ENCODE measurements around the gene IL12B.
"Not testable (repeated sequence)": the region's sequence is repeated elsewhere in the genome, so short reads cannot be mapped to it uniquely, and the experiment has no call there.

IL12B gene

DNA sequence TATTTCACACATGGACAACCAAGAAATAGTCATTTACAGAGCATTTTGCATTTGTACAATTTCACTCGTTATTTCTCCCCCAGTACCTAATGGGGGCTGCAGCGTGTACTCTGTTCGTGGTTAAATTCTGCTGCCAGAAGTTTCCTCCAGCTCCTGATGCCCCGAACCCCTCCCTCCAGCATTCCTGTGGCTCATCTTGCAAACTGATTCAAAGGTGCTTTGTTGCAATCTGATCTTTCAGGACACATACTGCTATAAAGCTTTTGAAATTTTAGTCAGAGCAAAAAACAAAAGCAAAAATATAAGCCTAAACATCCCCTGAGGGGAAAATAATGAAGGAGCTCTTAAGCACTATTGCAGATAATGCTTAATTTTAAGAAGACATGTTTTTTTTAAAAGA, 39.5 kb downstream of the IL12B start:
- no peak overlapping the region for H3K4me3 ChIP-seq (ENCODE audit: low read depth, low read length)
- TF ChIP-seq, protein P1, sequence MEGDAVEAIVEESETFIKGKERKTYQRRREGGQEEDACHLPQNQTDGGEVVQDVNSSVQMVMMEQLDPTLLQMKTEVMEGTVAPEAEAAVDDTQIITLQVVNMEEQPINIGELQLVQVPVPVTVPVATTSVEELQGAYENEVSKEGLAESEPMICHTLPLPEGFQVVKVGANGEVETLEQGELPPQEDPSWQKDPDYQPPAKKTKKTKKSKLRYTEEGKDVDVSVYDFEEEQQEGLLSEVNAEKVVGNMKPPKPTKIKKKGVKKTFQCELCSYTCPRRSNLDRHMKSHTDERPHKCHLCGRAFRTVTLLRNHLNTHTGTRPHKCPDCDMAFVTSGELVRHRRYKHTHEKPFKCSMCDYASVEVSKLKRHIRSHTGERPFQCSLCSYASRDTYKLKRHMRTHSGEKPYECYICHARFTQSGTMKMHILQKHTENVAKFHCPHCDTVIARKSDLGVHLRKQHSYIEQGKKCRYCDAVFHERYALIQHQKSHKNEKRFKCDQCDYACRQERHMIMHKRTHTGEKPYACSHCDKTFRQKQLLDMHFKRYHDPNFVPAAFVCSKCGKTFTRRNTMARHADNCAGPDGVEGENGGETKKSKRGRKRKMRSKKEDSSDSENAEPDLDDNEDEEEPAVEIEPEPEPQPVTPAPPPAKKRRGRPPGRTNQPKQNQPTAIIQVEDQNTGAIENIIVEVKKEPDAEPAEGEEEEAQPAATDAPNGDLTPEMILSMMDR (IDR thresholded peaks at IDR 0.05; ENCODE audit: insufficient read depth, low read depth, low read length, missing control alignments): no peak
- DNase-seq (ENCODE audit: low read depth): no peak

DNA sequence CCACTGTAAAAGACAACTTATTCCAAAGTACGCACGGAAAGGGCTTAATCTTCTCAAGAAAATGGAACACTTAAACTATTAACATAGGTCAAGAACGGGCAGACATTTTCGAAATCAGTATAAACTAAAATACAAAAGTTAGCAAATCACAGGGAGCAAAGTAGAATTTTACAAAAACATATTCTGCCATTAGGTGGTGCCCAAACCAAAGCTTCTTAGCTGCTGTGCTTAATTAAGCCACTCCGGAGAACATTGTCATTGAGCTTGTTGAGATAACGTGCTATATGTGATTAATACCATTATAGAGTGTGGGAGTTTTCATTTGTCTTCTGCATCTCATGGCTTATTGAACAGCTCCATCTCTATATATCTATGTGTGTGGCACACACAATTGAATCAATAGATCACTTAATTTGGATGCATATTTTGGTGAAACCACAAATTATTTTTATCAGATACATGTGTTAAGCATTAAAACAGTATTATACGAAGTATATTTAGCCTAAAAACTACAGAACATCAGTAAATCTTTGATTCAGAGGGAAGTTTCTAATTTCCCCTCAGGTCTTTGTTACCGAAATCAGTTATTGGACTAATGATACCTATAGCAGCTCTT, 43.8 kb downstream of the IL12B start:
- peak; percentile 35 for DNase-seq (ENCODE audit: low read depth)
- TF ChIP-seq, protein P1 (IDR thresholded peaks at IDR 0.05; ENCODE audit: insufficient read depth, low read depth, low read length, missing control alignments): peak; percentile 36
- no peak overlapping the region for H3K4me3 ChIP-seq (ENCODE audit: low read depth, low read length)

DNA sequence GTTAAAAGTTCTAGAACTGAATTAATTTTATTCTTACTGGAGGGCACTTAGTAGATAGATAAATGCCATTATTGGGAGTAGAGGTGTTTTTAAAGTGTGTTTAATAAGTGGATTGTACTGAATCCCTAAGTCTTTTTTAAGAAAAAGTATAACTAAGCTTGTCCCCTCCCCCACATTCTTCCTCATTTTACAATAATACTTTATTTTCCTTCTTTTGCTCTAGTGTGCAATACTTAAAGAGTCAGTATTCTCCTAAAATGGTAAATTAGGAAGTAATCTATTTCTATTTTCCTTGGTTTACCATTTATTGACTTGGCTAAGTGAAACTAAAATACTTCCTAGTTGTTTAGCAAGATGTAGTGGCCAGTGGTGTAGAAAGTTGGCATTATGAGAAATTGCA, 55.6 kb downstream of the IL12B start:
- H3K4me3 ChIP-seq (ENCODE audit: low read depth, low read length): no peak overlapping the region
- no peak for DNase-seq (ENCODE audit: low read depth)
- TF ChIP-seq, protein P1 (IDR thresholded peaks at IDR 0.05; ENCODE audit: insufficient read depth, low read depth, low read length, missing control alignments): no peak

DNA sequence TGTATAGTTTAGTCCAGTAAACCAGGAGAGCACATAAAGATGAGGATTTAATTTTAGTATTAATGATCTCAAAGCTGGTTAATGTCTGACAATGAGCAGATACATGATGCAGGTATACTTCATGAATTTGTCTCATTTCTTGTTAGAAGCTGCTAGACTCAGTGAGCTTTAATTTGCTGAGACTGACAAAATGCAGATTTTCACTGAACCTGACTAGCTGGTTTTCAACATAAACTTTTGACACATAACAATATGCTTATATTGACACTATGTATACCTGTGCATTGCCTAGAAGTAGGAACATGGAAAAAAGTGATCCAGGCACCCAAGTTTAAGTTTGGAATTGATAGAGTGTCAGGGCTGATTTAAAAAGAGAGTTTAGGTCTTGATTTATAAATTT, 56.4 kb downstream of the IL12B start:
- no peak for DNase-seq (ENCODE audit: low read depth)
- H3K4me3 ChIP-seq (ENCODE audit: low read depth, low read length): no peak overlapping the region
- TF ChIP-seq, protein P1 (IDR thresholded peaks at IDR 0.05; ENCODE audit: insufficient read depth, low read depth, low read length, missing control alignments): no peak

DNA sequence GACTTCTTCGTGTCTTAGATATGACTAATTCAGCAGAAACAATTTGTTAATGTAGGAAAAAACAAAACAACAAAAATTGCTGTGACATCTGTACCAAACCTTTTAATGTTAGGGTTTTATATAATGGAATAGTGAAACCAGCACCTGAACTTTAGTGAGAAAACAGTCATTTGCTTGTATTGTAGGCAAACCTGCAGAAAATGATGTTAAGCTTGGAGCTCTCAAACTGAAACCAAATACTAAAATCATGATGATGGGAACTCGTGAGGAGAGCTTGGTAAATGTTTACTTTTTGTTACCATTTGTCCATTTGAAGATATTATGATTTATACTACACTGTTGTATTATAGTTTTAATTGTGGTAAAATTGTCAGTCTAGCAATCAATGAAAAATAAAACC, 60.6 kb downstream of the IL12B start:
- no peak overlapping the region for H3K4me3 ChIP-seq (ENCODE audit: low read depth, low read length)
- TF ChIP-seq, protein P1 (IDR thresholded peaks at IDR 0.05; ENCODE audit: insufficient read depth, low read depth, low read length, missing control alignments): no peak
- DNase-seq (ENCODE audit: low read depth): no peak

DNA sequence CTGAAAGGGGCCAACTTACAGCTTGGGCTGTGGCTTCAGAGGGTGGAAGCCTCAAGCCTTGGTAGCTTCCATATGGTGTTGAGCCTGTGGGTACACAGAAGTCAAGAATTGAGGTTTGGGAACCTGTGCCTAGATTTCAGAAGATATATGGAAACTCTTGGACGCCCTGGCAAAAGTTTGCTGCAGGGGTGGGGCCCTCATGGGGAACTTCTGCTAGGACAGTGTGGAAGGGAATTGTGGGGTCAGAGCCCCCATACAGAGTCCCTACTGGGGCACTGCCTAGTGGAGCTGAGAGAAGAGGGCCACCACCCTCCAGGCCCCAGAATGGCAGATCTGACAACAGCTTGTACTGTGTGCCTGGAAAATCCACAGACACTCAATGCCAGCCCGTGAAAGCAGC, 63.5 kb downstream of the IL12B start:
- not testable (repeated sequence) for DNase-seq (ENCODE audit: low read depth); H3K4me3 ChIP-seq (ENCODE audit: low read depth, low read length)
